Measurements from ENCODE around the gene UMODL1.
"Not testable (repeated sequence)": the region's sequence is repeated elsewhere in the genome, so short reads cannot be mapped to it uniquely, and the experiment has no call there.

UMODL1 gene

DNA sequence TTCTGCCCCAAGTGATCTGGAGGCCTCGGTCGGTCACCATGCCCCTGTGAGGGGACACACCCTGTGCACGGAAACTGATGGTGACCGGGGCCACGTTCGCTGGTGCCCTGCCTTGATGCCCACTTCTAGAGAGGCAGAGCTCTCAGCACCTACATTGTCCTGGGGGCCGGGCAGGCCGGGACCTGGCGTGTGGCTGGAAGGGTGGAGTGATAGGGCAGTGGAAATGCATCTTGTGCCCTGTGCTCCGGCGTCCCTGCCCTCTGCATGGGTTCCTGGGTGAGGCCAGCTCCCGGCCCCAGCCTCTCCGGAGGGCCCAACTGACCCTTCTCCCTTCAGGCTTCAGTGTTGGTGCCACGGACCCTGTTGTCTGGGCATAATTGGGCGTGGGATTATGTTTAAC is 11.0 kb upstream of the UMODL1 start:
- no peak for DNase-seq

DNA sequence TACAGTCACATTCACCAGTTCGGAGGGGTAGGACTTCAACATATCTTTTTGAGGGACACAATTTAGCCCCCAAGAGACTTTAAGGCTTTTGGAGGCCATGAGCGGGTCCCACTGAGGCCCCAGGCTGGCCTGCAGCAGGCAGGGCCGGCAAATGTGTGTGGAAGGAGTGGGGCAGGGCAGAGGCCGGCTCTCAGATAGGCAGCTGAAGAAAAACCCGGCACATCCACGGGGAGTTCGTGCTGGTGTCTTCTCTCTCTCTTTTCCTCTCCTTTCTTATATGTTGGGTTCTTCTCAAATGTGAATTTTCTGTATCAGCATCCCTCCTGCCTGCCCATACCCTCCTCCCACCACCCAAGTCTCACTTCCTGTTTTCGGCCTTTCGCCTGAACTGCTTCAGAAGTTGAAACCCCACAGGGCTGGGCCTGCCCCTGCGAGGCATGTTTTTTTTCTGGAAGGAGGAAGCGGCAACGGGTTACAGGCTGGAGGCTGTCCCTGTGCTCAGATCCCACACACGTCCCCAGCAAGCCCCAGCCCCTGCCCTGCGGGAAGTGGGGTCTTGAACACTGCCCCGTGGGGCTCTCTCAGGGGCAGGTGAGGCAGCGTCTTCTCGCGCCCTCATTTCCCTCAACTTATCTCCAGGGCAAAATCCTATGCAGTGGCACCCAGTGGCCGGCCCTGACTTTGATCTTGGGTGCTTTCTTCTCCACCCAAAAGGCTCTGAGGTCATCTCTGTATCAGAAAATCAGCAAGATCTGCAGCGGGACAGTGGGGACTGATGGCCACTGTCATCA is 9.7 kb upstream of the UMODL1 start:
- DNase-seq, result peak in 1 of 2 donors; percentile 33

DNA sequence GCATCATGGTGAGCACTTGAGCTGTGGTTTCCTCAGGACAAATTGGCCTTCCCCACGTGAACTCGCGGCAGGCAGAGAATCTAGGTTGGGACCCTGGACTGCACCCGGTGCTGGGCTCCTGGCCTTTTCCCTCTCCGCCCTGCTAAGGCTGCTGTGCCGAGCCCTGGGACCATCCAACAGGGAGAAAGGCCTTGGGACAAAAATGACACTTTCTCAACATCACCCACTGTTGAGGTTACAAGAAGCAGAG is 9.2 kb upstream of the UMODL1 start:
- DNase-seq, result no peak

DNA sequence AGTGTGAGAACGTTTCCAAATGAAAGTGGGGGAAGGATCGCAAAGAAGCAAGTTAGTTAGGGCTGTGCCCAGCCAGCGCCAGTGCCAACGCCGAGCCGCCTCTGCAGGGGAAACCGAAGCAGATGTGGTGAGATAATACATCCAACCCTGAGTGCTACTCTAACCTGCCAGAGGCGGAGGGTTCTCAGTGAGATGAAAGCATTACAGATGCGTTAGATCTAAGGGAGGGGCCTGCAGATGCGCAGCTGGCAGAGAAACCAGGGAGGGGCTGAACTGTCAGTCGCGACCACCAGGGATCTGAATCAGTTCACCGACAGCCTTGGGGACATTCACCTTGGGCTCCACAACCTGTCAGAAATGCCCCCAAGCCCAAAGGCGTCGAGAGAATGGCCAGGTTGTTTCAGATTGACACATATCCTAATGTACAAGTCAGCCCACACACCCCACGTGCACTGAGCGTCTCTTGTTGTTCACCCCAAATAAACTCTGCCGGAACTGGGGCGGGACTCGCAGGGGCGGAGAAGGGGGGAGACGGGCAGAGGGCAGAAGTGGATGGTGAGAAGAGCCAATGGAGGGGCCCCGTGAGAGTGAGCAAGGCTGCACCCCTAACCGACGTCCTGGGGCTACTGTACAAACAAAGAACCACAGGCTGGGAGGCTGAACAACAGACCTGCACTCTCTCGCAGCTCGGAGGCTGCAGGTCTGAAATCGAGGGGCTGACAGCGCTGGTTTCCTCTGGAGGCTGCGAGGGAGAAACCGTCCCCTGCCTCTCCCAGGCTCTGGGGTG is 8.7 kb upstream of the UMODL1 start:
- DNase-seq, result peak; percentile 66 to 71

DNA sequence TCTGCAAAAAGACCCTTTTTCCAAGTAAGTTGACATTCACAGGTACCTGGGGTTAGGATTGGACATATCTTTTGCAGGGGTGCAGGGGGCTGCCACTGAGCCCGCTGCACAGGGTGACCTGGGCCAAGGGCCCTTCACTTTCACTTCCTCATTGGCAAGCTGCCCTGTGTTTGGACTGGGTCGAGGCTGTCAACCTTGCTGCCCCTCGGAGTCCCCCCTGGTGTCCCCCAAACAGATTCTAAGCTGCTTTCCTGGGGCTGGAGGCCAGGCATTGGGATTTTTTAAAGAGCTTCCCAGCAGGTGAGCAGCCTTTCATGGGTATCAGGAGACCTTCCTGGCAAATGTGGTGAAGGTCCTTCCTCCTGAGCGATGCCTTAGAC is 7.9 kb upstream of the UMODL1 start:
- DNase-seq, result peak in 1 of 2 donors; percentile 29

DNA sequence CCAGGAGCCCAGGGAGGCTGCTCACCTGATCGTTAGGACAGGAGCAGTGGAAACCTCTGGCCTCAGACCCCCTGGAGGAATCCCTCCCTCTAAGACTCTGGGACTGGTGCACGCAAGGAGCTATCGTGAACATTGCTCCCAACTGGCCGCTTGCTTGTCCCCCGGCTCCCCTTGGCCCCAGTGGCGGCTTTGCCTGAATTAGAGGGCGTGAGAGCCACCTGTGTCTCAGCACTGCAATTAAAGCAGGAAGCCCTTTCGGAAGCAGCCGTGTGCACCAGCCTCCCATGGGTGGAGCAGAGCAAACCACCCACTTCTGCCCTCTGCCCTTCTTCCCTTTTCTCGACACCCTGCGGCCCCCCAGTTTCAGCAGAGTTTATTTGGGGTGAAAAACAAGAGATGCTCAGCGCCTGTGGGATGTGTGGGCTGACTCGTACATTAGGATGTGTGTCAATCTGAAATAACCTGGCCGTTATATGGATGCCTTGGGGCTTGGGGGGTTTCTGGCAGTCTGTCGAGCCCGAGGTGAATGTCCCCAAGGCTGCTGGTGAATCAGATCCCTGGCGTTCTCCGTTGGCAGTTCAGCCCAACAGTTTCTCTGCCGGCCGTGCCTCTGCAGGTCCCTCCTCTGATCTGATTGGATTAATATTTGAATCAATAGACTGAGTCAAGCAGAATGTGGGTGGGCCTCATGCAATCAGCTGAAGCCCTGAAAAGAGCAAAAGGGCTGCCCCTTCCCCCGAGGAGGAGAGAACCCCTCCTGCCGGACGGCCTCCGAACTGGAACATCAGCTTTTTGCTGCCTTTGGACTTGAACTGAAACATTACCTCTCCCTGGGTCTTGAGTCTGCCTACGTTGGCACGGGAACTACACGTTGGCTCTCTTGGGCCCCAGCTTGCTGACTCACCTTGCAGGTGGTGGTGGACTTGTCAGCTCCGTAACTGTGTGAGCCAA is 7.3 kb upstream of the UMODL1 start:
- peak; percentile 54 to 56 for DNase-seq

DNA sequence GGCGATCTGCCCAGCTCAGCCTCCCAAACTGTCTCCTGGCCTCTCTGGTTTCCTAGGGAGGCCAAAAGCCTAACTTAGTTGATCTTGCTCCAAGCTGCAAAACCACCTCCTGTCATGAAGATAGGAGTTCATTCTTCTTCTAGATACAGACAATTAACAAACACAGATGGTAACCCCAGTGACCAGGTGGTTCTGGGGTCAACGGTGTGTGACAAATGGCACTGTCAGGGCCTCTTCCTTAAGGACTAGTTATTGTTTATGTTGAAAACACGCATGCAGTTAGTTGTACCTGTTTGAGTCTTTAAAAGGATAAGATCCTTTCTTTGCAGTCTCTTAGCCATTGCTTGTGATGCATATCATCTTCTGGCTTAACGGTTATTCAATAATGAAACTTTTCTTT is 4.6 kb upstream of the UMODL1 start:
- no peak for DNase-seq

DNA sequence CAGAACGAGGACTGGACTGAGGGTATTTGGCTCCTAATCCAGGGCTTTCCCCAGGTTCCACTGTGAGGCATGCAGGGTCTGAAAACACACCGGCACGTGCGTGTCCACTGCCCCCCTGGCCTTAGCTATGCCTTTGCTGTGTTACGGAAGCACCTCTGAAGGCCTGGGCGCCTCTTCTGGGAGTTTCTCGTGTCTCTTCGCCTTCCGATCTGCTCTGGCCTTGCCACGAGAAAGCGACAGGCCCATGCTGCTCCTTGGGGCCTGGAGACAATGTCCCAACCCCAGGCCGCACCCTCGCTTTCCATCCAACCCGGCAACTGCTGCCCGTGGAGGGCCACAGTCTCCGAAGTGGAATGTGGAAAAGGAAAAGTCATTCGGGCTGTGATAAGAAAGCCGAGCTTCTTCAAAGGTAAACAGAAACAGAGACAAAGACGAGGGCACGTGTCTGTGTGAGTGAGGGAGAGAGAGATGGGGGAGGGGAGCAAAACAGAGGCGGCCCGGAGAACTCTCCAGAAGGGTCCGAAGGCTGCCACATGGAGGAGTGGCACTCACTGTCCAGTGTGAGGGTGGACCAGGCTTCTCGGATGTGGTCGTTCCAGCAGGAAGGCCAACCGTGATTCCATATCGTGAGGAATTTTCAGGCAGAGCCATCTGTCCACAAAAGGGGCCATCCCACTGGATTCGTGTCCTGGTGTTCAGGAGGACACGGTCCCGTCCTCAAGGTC is 3.4 kb upstream of the UMODL1 start:
- no peak for DNase-seq

DNA sequence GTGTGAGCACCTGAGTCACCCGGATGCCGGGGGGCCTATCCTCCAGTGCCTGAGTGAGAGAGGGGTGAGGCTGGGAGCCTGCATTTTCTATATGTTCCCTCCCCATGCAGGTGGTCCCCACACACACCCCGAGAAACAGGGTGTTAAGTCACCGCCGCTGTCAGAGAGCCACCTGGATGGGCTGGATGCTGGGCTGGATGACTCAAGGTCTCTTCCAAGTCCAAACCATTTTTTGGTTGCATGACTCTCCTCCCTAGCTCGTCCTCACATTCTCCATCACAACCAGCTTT is 2.9 kb upstream of the UMODL1 start:
- DNase-seq, result no peak

DNA sequence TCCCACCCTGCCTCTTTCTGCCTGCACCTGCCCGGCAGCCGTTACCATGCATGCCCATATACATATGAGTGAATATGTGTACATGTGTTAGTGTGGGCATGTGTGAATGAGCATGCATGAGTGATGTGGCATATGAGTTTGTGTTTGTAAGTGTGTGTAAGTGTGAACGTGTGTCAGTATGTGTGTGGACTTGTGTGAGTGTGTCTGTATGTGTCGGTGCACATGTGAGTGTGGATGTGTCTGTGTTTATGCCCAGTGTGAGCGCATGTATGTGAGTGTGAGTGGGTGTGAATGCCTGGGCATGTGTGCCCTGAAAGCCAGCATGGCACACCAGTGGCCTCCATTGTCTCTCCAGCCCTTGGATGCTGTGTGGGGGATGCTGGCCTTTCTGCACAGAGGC is 2.5 kb upstream of the UMODL1 start:
- no peak for DNase-seq

DNA sequence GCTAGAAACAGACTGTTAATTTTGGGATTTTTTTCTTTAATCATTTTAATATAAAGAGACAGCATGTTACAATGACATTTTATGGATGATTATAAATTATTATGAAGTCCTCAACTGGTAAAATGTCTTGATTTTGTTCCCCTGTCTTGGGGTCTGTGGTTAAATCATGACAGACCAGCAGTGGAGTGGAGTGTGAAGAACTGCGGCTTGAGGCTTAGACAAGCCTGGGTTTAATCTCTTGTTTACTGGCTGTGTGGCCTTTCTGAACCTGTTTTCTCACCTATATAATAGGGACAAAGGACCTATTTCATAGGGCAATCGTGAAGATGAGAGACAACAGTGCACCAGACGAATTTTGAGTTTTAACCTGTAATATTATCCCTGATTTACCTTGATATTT is 1.8 kb upstream of the UMODL1 start:
- DNase-seq, result no peak

DNA sequence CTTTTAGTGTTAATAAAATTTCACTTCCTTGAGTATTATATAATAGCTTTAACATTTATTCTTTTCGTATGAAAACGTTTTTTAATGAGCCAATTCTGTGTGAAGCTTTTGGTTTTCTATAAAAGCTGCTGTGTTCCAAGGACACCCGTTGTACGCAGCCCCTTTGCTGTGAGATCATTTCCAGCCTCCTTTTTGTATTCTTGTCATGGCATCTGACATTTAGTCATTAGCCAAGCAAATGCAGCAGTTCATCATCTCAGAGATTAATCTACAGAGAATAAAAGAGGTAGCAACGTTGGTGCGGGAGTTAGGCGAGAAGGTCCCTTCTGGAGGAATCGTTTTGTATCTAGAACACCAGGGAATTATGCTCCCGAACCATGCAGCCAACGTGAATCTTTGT is 1.3 kb upstream of the UMODL1 start:
- DNase-seq, result no peak

DNA sequence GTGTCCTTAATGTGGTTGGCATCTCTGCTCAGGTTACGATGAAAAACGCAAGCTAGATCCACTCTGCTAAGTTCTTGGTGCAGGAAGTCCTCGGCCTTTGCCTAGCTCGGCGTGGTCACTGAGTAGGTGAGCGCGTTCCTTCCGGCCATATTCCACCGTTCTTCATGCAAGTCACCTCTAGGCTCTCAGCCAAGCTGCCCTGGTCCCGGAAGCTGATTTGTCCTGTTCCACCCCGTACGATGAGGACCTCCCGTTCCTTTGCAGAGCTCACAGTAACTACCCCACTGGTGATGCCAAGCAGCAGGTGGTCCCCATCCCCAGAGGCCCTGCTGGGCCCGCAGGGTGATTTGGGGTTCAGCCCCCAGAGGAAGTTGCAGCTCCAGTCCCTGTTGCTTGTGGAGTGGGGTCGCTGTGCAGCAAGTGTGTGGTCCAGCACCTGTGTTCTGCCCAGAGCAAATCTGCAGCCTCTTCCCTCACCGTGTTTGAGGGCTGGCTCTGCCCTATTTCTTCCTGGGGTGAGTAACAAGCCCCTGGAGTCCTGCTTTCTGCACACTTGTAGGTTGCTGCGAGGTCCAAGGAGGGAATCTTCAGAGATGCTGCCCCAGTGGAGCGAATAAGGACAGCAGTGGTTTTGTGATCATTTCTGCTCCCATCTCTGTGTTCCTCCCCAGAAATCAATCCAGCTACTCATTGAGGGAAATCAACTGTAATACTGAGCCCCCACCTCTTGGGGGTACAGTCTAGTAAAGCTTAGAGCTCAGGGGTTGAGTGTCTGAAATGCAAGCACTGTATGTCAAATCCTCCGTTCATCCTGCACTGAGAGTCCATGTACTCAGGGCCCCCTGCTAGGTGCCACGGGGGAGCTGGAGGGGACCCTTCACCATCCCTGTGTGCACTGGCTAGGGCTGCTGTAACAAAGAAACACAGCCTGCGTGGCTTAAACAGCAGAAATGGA is 2.3 kb downstream of the UMODL1 start:
- DNase-seq, result no peak

DNA sequence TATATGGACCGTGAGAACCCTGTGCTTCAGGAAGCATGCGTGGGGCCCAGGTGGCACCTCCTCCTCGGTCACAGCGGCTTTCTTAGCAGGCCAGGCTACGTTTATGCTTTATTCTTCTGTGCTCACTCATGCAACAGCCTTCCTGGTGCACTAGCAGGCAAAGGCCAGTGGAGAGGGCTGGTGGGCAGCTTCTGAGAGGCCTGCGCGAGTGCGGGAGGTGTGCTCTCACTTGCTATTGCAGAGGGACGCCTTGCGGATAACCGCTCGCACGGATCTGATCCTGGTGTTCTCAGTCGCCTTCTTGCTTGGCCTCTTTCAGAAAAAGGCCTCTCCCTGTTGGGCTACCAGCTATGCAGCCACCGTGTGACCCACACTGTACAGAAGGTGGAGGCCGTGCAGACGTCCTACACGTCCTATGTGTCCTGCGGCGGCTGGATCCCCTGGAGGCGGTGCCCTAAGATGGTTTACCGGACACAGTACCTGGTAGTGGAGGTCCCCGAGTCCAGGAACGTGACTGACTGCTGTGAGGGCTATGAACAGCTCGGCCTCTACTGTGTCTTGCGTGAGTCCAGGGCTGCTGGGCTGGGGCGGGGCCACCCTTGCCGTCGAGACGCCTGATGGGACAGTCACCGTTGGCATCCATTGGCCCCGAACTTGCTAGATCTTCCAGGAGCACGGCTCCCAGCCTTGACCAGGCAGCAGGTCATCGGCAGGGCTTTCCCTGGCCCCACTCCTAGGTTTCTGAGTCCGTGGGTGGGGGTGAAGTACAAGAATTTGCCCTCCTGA is 4.8 kb downstream of the UMODL1 start:
- DNase-seq, result no peak

DNA sequence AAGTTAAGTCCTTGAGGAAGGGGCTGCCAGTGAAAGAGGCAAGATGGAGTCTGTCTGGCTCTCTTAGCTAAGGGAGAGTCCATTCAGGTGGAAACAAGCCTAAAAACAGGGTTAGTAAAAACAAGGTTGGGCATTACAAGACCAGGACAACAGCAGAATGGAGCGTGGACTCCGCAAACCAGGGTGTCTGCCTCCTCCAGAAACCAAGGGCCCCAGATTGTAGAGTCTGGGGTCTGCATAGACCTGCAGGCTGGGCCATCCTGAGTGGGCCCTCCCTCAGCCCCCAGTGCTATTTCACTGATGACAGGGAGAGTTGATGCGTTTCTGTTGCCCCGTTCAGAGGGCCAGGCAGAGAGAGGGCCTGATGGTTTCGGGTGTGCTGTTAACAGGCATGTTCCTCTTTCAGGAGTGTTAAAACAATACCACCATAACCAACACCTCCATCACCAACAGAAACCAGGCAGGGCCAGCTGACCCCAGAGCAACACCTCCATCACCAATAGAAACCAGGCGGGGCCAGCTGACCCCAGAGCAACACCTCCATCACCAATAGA is 6.6 kb downstream of the UMODL1 start:
- not testable (repeated sequence) for DNase-seq

DNA sequence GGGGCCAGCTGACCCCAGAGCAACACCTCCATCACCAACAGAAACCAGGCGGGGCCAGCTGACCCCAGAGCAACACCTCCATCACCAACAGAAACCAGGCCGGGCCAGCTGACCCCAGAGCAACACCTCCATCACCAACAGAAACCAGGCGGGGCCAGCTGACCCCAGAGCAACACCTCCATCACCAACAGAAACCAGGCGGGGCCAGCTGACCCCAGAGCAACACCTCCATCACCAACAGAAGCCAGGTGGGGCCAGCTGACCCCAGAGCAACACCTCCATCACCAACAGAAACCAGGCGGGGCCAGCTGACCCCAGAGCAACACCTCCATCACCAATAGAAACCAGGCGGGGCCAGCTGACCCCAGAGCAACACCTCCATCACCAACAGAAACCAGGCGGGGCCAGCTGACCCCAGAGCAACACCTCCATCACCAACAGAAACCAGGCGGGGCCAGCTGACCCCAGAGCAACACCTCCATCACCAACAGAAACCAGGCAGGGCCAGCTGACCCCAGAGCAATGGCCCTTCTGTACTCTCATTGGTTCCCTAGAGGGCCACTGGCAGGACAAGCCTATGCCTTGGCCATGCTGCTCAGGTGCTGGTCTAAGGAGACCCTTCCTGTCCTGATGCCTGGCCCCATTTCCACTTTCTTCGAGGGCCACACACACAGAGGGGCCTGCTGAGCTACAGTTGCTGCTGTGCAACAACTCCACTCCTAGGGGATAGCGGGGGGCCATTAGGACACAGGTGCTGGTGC is 7.3 kb downstream of the UMODL1 start:
- not testable (repeated sequence) for DNase-seq

DNA sequence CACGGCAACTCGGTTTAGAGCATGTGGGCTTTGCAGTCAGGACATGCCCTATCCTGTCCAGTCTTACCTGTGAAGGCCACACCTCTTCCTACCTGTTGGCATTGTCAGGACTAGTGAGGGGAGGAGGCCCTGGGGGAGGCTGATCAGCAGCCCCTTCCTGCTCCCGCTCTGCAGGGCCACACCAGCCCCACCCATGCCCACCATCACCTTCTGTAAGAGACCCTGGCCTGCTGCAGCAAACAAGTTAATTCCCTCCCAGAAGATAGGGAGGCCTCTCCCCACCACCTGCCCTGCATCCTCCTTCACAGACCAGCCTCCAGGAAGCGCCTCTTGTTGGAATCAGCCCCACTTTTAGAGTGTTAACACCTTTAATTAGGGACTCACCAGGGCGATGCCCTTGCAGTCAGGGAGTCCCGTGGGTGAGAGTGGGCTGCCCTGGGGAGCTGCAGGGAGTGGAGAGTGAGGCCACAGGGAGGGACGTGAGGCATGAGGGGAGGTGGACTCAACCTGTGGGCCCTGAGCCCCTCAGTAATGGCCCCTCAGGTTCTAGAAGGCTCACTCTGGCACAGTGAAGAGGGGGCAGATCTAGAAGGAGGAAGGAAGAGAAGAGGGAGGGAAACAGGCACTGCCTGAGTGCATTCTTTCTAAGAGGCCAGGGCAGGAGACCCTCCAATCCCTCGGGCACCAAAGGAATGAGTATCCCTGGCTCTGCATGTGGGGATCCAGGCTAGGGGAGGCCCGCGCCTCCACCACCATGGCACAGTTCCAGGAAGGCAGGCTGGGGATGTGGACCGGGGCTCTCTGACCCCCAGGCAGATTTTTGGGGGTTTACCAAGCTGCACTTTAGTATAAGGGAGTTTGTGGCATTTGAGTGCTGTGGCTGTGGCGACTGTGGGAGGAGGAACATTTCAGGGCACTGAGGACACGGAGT is 8.2 kb downstream of the UMODL1 start:
- DNase-seq, result no peak

DNA sequence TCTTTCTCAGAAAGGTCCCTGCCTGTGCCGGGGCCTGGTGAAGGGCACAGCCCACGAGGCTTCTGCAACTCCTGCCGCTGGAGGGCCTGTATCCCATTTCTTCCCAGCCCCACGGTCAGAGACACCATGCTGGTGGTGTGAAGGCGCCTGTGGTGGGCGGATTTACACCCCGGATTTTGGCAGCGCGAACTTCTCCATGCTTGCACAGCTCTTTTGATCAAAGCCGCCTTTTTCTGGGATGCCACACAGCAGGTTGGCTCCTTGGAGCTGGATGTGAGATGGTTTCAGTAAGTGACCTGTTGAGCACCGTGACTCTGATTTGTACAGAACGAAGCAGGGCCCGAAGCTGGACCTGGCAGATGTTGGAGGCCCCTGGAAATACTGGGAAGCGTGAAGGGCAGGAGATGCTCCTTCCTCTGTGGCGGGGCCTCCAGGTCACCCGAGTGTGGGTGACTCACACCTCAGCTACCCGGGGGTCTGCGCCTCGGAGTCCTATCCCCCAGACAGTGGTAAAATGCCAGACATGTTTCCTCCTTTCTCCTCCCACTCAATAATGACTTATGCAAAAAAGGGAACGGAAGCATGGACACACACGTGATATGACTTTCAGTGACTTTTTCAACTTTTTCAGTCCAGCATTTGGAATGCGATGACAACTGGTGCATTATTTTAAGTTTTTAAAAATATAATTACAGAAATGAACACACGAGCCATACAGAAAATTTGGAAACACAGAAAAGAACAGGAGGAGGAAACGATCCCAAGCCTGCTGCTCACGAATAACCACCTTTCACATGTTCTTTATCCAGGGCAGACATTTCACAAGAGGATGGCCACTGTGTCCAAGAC is 9.0 kb downstream of the UMODL1 start:
- DNase-seq, result no peak

Measured in stimulated activated CD4-positive, alpha-beta T cell treated with anti-CD3 and anti-CD28 coated beads, Interleukin-2, amount 100 ng/mL, for 24 hours (primary cell).